HTERT RPE-1 (cell line): ENCODE measurements around the gene ADAMTS18.

Experiments
- in situ Hi-C: fragments of 300-500 bp; cut with MboI; formaldehyde crosslinking; loops from 4 replicates; pipeline ENCODE4 v1.14.3; 2020; ENCODE audit warnings: low sequenced_read_pairs

ADAMTS18 gene

GRCh38 chr16:77396461-77396860, 38.4 kb downstream of the ADAMTS18 start:
- in situ Hi-C loops = no loop called here

GRCh38 chr16:77394699-77395098, 40.1 kb downstream of the ADAMTS18 start:
- in situ Hi-C loops = no loop called here

DNA sequence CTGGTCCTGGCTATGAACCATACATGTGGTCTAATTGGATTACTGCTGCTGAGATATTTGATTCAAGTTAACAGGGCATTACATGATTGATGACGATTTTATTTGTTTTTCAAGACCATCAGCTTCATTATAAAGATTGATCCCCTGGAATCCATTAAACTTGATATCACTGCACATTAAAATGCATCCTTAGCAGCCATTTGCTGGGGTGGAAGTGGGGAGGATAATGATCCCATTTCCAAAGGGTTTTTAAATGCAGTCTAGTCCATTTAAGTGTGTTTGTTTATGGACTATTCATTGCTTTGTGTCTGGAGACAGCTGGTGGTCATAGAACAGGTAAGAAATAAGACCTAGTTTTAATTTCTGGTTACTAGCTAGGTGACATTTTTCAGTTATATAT, 40.9 kb downstream of the ADAMTS18 start:
- in situ Hi-C loops = no loop called here

DNA sequence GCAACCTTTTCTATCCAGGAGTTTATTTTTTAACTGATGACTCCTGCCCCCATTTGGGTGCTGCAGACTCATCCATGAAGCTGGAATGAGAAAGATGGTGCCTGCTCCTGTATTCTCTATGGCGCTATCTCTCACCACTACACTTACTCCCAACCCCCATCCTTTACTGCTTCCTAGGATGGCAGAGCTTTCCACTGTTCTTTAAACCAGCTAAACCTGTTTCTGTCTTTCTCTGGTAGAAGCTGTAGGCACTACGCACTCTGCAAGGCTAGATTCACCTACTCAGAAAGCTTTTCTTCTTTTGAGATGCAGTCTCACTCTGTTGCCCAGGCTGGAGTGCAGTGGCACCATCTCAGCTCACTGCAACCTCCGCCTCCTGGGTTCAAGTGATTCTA, 47.0 kb downstream of the ADAMTS18 start:
- in situ Hi-C loops = no loop called here

GRCh38 chr16:77386831-77387814, 47.7 kb downstream of the ADAMTS18 start:
- in situ Hi-C loops = no loop called here

DNA sequence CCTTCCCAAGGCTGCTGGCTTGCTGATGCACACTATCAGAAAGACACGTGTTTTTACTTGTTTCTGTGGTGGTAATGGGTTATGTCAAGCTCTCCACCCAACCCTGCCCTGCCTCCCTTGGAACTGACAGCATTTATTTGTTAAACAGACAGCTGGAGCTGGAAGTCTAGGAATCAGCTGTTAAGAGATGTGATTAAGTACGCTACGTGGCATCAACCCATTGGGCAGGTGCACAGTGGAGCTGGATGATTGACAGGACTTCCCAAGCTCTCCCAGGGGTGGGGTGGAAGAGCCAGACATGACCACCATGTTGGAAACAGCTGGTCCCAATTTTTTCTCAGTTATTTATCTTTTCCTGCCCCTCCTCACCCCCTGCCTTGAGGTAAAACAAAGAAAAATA, 49.4 kb downstream of the ADAMTS18 start:
- in situ Hi-C loops = no loop called here

- in situ Hi-C loops = no loop called here
These were observed 51.1 kb downstream of the ADAMTS18 start for GRCh38 chr16:77383606-77384187.

DNA sequence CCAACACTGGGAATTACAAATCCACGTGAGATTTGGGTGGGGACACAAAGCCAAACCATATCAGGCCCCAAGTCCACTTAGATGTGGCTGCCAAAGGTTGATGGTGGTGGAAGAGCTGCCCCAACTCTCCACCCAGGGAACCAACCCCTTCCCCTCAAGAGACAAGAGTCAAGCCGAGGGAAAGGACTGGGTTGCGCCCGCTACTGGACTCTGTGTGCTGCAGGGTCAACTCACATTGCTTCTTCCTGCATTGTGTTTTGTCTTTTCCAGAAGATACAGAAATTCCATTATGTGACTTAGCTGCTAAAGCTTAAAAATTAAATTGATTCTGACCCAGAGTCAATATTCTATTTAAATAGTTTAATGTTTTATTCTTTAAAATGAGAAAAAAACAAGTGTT, 58.5 kb downstream of the ADAMTS18 start:
- in situ Hi-C loops = no loop called here

DNA sequence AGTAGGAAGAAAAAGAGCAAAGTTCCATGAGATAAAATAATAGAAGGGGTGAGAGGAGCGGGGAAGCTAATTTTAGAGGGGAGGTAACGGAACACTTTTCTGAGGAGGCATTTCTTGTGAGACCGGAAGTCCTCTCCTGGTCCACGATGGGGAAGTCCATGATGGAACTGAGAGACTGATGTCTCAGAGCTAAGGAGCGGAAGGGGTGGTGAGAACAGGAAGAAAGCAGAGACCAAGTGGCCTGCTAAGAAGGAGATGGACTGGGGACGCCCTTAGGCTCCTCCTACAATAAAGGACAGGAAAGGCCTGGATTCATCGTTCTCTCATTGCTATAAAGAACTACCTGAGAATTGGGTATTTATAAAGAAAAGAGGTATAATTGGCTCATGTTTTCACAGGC, 59.4 kb downstream of the ADAMTS18 start:
- in situ Hi-C loops = no loop called here

DNA sequence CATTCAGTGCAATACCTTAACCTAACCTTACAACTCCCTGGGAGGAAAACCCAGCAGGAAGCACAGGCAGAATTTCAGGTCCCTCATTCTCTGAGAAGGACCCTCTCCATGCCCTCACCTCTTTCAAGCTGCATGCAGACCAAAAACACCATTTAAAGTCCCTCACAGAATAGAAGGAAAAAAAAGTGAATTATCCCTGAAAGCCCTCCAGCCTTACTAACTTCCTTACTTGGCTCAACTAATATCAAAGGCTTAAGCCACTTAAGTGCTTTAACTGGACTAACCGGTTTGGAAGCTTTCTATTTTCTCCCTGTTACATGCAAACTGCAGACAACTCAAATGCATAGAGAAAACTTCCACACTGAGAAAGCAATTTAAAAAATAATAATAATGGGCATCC, 60.5 kb downstream of the ADAMTS18 start:
- in situ Hi-C loops = no loop called here

DNA sequence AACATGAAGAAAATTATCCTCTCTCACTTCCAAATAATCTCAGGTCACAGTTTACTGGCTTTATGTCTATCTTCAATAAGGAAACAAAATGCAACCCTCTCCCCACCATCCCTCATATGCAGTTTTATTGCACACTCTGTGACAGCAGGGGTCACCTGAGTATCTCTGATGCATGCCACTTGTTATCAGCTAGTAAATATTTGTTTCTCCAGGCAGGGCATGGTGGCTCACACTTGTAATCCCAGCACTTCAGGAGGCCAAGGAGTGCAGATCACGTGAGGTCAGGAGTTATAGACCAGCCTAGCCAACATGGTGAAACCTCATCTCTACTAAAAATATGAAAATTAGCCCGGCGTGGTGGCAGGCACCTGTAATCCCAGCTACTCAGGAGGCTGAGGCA, 61.1 kb downstream of the ADAMTS18 start:
- in situ Hi-C loops = no loop called here

GRCh38 chr16:77364770-77365169, 70.1 kb downstream of the ADAMTS18 start:
- in situ Hi-C loops = no loop called here

GRCh38 chr16:77359065-77359502, 75.8 kb downstream of the ADAMTS18 start:
- in situ Hi-C loops = no loop called here

GRCh38 chr16:77353587-77354263, 81.1 kb downstream of the ADAMTS18 start:
- in situ Hi-C loops = no loop called here

DNA sequence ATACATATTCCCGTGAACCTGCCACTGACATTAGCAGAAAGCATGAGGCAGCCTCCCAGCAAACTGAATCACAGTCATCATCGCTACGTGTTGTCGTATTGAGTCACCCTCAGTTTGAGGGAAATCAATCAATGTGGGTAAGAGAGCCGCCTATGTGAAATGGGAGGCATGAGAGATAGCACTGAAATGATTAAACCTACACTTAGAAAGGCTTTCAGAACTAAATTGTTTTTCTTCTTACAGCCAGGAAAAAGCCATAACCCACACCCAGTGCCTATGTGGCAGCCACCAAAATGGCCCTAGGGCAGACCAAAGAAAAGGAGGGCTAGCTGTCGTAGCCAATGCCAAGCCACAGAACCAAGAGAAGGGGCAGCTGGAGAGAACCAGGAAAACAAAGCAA, 90.5 kb downstream of the ADAMTS18 start:
- in situ Hi-C loops = no loop called here

GRCh38 chr16:77336637-77337036, 98.2 kb downstream of the ADAMTS18 start:
- in situ Hi-C loops = no loop called here

DNA sequence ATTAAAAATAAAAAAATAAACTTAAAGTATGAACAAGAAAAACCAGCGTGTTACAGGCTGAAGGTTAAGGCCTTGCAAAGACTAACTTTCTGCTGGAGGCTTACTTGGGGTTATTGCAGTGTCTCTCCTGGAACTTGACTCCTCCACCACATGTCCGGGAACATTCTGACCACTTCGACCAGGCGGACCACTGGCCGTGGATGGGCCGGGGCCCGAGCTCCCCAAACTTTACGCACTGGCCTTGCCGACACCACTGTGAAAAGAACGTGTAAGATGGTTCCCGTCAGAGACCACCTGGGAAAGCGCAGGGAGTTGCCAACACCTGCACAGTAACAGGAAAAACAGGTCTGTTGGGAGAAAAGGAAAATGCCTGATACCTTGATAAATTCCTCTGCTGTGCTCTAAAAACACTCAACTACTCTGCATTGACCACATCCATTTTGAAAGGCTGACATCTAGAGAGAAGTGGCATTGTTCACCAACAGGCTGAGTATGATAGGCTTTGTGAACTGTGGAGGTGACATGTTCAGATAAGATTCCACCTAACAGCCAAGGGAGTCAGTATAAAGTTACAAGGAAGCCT, 99.1 kb downstream of the ADAMTS18 start:
- in situ Hi-C loops = no loop called here

GRCh38 chr16:77332792-77333191, 102.0 kb downstream of the ADAMTS18 start:
- in situ Hi-C loops = no loop called here

DNA sequence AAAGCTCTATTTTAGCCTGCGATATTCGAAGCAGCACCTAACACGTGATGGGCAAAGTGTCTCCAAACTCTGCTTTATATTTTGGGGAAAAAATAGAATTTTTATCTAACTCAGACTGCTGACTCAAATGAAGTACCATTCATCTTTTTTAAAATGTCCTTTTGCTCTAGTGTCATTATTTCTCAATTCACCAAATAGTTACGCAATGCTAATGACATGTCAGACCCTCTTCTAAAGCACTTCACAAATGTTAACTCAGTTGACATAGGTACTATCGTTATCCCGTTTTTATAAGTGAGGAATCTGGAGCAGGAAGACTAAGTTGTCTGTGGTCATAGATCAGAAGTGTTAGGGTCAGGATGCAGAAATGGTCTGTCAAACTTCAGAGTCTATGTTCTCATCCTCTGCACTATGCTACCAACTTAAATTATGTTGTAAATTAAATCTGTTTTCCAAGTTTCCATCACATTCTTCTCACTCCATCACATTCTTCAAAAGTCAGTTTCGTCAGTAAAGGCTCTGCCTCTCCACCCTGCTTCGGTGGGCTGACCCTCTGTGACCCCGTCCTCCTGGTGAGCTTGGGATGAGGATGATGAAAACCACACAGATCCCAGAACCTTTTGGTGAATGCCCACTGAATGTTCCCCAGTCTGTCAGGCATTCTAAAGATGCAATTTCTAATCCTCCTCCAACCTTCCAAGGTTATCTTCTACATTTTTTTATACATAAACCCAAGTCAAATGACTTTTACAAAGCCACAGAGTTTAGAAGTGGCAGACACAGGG, 102.8 kb downstream of the ADAMTS18 start:
- in situ Hi-C loops = no loop called here

GRCh38 chr16:77331043-77331442, 103.8 kb downstream of the ADAMTS18 start:
- in situ Hi-C loops = no loop called here
